IPS-NIHi11 (cell line): ENCODE results near the gene CDH7.
A peak's percentile ranks its signal among the peaks of the same experiment; 100 is the strongest.

Source experiments
- DNase-seq: peaks from one replicate; pipeline ENCODE4 v3.0.0; 2012; ENCODE audit warnings: mixed read lengths, low spot score

CDH7 gene

DNA sequence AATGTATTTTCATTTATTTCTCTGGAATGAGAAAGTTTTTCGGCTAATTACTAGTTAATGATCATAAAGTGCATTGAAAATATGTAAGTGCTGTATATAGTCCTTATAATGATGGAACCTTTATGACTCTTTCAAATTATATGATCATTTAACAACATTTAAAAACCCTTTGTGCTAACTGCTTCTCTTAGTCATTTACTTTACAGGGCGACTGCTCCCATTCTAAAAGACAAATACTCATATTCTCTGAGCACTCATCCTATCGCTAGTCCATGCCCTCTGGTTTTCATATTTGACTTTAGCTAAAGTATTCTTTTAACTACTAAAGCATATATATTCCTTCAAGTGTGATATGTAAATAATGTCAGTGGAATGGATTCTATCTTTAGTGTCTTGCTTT lies 168.2 kb downstream of the CDH7 start:
- DNase-seq, result no peak

DNA sequence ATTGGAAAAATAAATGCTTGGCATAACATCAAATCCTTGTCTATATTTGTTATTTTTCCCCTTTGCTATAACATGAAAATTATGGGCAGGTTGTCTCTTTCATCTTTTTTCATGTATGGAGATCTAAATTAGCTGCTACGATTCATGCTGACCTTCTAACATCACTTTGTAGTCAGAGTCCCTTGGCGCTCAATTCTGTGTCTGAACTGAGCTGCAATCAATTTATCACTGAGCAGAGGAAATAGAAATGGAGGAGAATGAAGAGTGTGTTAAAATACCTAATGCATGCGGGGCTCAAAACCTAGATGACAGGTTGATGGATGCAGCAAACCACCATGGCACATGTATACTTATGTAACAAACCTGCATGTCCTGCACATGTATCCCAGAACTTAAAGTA lies 168.9 kb downstream of the CDH7 start:
- DNase-seq, result no peak

DNA sequence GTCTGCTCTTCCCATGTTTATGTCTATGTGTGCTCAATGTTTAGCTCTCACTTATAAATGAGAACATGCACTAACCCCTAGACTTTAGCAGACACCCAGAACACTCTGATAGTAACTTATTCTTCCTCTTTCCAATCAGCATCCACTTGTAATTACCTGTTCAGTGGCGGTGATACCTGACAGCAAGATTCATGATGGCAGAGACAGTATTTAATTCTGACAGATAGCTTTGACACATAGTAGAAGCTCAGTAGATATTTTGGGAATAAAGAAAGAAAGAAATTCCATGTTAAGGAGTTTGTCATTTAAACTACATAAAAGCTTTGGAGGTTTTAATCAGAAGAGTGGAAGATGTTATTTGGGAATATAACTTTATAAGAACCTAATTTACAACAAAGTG lies 171.3 kb downstream of the CDH7 start:
- no peak for DNase-seq

DNA sequence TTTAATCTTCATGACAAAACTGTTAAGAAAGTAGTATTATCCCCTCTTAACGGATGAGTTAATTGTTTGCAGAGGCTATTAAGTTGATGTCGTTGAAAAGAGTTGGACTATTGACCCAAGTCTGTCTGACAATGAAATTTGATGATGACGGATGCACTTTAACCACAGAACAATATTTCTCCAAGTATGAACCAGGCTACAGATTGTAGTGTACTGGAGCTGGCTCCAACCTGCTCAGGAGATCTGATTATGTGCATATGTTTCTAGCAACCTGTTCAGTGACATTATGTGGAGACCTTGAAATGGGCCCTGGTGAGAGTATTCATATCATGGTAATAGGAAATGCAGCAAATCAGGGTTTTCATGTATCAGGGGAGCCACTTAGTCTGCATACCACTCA lies 174.1 kb downstream of the CDH7 start:
- DNase-seq, result no peak

DNA sequence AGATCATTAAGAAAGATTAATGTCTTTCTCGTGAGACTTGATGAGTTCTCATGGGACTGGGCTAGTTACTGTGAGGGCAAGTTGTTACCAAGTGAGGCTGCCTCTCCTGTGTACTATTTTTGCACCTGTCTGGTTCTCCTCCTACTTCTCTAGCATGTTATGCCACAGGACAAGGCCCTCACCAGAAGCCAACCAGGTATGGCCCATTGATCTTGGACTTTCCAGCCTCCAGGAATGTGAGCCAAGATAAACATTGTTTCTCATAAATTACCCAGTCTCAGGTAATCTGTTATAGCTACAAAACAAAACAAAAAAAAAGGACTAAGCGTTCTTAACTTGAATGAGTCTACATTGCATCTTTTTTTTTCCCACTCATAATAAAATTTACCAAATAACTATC lies 184.1 kb downstream of the CDH7 start:
- no peak for DNase-seq

DNA sequence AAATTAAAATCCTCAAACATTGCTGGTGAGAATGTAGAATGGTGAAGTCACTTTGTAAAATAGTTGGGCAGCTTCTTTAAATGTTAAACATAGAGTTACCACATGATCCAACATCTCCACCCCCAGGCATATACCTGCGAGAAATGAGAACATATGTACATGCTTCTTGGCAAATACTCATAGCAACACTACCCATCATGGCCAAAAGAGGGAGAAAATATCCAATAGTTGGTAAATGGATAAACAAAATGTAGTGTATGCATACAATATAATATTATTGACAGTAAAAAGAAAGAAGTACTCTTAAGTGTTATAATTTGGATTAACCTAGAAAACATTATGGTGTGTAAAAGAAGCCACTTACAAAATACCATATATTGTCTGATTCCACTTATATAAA lies 185.9 kb downstream of the CDH7 start:
- no peak for DNase-seq

DNA sequence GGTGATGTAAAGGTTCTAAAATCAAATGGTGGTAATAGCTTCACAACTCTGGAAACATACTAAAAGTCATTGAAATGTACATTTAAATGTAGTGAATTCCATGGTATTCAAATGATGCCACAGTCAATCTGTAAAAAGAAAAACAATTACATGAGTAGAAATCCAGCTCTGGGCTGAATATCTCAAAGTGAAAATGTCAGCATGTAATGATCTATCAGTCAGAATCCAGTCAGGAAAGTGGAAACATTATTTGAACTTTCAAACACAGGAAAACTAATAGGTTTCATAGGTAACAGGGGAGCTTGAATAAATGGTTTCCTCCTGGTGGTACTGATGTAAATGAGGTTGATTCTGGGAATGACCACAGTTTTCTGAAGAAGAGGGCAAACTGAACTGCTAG lies 186.4 kb downstream of the CDH7 start:
- no peak for DNase-seq

DNA sequence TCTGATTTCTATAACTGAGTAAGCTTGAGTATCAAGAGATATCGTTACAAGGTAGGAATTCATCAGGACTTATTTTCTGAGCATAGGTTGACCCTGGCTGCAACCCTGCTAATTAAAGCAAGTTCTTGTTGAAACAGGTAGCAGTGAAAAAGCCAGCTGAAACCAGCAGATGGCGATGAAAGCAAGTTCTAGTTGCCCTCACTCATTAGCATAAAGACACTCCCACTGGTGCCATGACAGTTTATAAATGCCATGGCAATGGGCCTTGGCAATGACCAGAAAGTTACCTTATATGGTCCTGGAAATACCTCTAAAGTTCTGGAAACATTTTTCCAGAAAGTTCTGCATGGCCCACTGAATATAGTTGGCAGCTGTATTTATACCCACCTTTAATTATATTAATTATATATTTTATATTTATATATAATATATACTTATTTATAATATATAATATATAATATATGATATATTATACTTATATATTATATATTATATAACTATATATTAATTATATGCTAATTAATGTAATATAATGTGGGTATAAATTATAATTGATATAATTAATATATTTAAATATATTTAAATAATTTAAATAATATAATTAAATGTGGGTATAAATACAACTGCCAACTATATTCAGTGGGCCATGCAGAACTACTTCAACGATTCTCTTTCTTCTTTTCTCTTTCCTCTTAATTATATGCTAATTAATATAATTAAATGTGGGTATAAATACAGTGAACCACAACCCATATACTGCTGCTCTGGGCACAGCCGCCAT lies 188.0 kb downstream of the CDH7 start:
- peak; percentile 55 for DNase-seq
